Astrocyte (in vitro differentiated cells and primary cell): Measurements from ENCODE around the gene ERMARD.

ENCODE experiments used
- EZH2 ChIP-seq: IDR thresholded peaks from 2 replicates; pipeline ENCODE4 v1.6.1; 2012; ENCODE audit warnings: mild to moderate bottlenecking, low read length, inconsistent platforms; ENCODE audit not compliant: insufficient read depth
- TF ChIP-seq, protein P1 (sequence below): IDR thresholded peaks from 2 replicates; pipeline ENCODE4 v1.5.1; 2011; ENCODE audit warnings: low read depth, mild to moderate bottlenecking, inconsistent platforms, low read length, moderate library complexity; ENCODE audit not compliant: insufficient read depth

DNA sequence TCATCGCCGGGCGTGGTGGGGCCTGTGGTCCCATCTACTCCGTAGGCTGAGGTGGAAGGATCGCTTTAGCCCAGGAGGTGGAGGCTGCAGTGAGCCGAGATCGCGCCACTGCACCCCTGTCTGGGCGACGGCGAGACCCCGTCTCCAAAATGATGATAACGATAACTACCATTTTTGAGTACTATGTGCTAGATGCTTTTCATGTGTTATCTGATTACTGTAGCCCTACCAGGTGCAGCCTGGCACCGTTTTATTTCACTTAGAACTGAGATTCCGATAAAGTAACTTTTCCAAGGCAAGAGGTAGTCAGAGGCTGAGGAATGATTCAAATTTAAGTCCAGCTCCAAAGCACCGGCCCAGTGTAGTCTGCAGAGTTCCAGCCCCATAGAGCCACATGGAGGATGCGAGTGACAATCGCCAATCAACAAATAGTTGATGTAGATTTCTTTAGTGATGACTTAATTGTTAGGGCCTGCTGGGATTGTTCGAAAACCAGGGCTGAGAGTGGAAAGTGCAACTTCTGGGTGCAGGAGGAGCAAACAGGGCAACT is 727 bp downstream of the ERMARD start:
- TF ChIP-seq, protein P1, sequence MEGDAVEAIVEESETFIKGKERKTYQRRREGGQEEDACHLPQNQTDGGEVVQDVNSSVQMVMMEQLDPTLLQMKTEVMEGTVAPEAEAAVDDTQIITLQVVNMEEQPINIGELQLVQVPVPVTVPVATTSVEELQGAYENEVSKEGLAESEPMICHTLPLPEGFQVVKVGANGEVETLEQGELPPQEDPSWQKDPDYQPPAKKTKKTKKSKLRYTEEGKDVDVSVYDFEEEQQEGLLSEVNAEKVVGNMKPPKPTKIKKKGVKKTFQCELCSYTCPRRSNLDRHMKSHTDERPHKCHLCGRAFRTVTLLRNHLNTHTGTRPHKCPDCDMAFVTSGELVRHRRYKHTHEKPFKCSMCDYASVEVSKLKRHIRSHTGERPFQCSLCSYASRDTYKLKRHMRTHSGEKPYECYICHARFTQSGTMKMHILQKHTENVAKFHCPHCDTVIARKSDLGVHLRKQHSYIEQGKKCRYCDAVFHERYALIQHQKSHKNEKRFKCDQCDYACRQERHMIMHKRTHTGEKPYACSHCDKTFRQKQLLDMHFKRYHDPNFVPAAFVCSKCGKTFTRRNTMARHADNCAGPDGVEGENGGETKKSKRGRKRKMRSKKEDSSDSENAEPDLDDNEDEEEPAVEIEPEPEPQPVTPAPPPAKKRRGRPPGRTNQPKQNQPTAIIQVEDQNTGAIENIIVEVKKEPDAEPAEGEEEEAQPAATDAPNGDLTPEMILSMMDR, result no peak
- no peak for TF ChIP-seq EZH2
